Suprapubic skin (tissue), 3 donors: Measurements from ENCODE around the gene HS3ST3B1.

Experiments
- CTCF ChIP-seq, 2 donors: fragments of 200-600 bp in 1 of 2; fragments of 450-650 bp in 1 of 2; sonication (generic) in 1 of 2; IDR thresholded peaks; one replicate each; pipeline ENCODE4 v1.5.1; 2016 to 2019; ENCODE audit warnings: antibody characterized with exemption in 2 of 2, mild to moderate bottlenecking in 1 of 2, moderate library complexity in 1 of 2
- EP300 ChIP-seq: sonication (generic); formaldehyde crosslinking; IDR thresholded peaks from one replicate; pipeline ENCODE4 v1.6.1; 2017; ENCODE audit warnings: antibody characterized with exemption

GRCh38 chr17:14395255-14395654 is 94.4 kb downstream of the HS3ST3B1 start:
- TF ChIP-seq CTCF (IDR thresholded peaks at IDR 0.05), result no peak
- TF ChIP-seq EP300, result no peak
